ENCODE results near the gene C19orf47.

The C19orf47 gene

DNA sequence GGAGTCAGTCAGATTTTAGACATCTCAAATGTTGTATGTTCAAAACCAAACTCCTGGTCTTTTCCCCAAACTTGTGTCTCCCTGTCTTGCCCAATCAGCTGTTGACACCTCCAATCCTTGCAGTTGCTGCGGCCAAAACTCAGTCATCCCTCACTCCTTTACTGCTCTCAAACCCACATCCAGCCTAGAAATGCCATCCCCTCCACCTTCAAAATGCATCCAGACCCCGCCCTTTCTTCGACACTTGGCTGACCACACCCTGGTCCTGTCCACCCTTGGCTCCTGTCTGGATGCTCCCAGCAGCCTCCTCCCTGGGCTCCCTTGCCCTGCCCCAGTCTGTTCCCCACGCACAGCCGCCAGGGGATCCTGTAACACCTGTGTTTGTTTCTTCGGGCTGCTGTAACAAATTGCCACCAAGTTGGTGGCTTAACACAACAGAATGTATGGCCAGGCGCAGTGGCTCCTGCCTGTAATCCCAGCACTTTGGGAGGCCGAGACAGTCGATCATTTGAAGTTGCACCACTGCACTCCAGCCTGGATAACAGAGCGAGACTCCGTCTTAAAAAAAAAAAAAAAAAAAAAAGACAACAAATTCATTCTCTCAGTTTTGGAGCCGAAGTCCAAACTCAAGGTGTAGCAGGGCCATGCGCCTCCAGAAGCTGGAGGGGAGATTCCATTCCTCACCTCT lies 12.0 kb upstream of the C19orf47 start:
- TF ChIP-seq ZFX (IDR thresholded peaks at IDR 0.05), result no peak
- TF ChIP-seq, protein P1, sequence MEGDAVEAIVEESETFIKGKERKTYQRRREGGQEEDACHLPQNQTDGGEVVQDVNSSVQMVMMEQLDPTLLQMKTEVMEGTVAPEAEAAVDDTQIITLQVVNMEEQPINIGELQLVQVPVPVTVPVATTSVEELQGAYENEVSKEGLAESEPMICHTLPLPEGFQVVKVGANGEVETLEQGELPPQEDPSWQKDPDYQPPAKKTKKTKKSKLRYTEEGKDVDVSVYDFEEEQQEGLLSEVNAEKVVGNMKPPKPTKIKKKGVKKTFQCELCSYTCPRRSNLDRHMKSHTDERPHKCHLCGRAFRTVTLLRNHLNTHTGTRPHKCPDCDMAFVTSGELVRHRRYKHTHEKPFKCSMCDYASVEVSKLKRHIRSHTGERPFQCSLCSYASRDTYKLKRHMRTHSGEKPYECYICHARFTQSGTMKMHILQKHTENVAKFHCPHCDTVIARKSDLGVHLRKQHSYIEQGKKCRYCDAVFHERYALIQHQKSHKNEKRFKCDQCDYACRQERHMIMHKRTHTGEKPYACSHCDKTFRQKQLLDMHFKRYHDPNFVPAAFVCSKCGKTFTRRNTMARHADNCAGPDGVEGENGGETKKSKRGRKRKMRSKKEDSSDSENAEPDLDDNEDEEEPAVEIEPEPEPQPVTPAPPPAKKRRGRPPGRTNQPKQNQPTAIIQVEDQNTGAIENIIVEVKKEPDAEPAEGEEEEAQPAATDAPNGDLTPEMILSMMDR (conservative IDR thresholded peaks at IDR 0.05), result no peak
- peak overlapping the region; percentile 11 for H3K27ac ChIP-seq

GRCh38 chr19:40358773-40359172 lies 10.6 kb upstream of the C19orf47 start:
- TF ChIP-seq, protein P1 (conservative IDR thresholded peaks at IDR 0.05), result no peak
- no peak for TF ChIP-seq ZFX (IDR thresholded peaks at IDR 0.05)
- H3K27ac ChIP-seq, result no peak overlapping the region

DNA sequence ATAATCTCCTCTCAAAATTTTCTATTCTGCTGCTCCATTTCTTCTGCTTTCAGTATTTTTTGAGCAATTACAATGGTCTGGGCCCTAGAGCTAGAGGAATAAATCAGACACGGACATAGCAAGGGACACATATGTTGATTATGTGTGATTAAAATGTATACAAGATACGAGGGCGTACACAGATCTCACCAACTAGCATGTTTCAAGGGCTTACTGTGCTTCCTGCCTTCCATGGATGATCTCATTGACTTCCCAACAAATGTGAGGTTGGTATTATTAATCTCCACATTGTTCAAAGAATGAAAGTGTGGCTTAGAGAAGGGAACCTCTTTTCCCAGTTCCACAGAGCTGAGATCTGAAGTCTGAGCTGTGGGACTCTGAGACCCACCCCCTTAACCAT lies 9.4 kb upstream of the C19orf47 start:
- TF ChIP-seq, protein P1 (conservative IDR thresholded peaks at IDR 0.05), result no peak
- no peak for TF ChIP-seq ZFX (IDR thresholded peaks at IDR 0.05)
- H3K27ac ChIP-seq, result no peak overlapping the region

DNA sequence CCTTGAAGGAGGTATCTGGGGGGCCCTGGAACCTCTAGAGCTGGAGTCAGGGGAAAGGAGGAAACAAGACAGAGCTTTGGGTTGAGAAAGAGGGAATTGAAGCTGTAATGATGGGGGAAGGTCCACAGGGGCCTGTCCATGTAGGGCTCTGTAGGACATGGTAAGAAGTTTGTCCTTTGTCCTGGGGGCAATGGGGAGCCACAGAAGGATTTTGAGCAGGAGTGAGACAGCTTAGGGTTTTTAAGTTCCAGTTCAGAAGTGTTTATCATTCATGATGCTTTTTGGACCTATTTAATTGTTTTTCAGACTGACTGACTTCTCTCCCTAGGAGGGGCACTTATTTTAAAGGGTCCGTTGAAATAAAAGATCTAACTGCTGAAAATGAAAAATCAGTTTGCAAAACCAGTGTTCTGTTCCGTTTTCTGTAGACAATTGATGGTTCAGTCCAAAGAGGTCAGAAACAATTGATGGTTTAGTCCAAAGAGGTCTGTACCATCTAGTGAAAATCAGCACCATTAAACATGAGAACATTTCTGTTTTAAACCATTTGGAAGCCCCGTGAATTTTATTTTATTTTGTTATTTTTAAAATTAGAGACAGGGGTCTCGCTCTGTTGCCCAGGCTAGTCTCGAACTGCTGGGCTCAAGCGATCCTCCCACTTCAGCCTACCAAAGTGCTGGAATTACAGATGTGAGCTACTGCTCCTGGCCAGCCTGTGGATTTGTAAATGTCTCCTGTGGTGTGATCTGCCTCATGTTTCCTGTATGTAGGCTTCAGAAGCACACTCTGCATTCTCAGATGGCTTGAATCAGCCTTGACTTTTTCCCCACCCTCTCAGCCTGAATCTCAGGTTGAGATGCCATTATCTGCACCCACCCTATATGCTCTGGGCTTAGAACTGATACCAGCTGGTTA lies 8.7 kb upstream of the C19orf47 start:
- H3K27ac ChIP-seq, result no peak overlapping the region

DNA sequence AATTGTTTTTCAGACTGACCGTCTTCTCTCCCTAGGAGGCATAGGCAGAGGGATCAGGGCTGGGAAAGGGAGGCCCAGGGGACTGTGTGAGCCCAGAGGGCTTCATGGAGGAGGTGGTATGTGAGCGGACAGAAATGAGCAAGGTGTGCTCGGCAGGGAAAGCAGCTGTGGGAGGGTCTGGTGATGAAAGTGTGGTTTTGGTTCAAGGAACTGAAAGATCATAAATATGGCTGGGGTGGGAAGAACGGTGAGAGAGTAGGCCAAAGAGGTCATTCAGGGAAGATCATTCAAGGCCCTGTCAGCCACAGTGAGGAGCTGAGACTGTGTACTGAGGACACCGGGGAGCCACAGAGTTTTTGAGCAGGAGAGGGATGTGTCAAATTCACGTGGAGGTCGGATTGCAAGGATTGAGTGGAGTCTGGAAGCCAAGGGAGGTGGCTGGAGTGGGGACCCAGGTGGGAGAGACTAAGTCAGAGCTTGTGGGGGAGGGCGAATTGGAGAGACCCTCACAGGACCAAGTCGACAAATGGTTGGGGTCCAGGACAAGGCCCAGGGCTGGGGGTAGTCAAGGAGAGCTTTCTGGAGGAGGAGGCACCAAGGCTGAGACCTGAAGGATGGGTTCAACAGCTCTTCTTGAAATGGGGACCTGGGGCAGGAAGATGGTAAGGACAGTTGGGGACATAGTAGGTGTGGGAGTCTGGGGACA lies 7.9 kb upstream of the C19orf47 start:
- no peak overlapping the region for H3K27ac ChIP-seq
- TF ChIP-seq, protein P1 (conservative IDR thresholded peaks at IDR 0.05), result no peak
- TF ChIP-seq ZFX (IDR thresholded peaks at IDR 0.05), result no peak

More for the DNA sequence above, 8.7 kb upstream of the C19orf47 start:
- TF ChIP-seq, protein P1 (conservative IDR thresholded peaks at IDR 0.05), result no peak
- TF ChIP-seq ZFX (IDR thresholded peaks at IDR 0.05), result no peak

GRCh38 chr19:40348961-40349507 lies 837 bp upstream of the C19orf47 start:
- no peak for TF ChIP-seq ZFX (IDR thresholded peaks at IDR 0.05)
- TF ChIP-seq, protein P1 (conservative IDR thresholded peaks at IDR 0.05), result no peak
- peak overlapping the region; percentile 66 for H3K27ac ChIP-seq
